Prostate gland (tissue), 2 donors: ENCODE measurements around the gene MLLT1. TPM values are rescaled to one million over a fixed set of nuclear protein-coding genes. Genes with fewer than 3 reads are reported as not detected.

Experiments used
- DNase-seq: peaks from one replicate; pipeline ENCODE4 v3.0.0-alpha.2; 2019; ENCODE audit warnings: low spot score
- H3K27ac ChIP-seq, 2 donors: fragments of 200-600 bp; sonication (generic); 2 replicates each; pipeline ENCODE4 v1.5.1; 2017 to 2019
- H3K27me3 ChIP-seq: fragments of 200-600 bp; sonication (generic); replicated peaks from 2 replicates; pipeline ENCODE4 v1.5.1; 2019; ENCODE audit not compliant: insufficient read depth
- H3K36me3 ChIP-seq, 2 donors: fragments of 200-600 bp; sonication (generic); 1 replicate in 1 of 2; 2 replicates in 1 of 2; pipeline versions ENCODE4 v1.5.1 to v1.8.1; 2017 to 2019
- H3K4me1 ChIP-seq: fragments of 200-600 bp; sonication (generic); replicated peaks from 2 replicates; pipeline ENCODE4 v1.5.1; 2019
- H3K4me3 ChIP-seq, 2 donors: fragments of 200-600 bp; sonication (generic); 2 replicates each; pipeline ENCODE4 v1.5.1; 2017 to 2019
- H3K9me3 ChIP-seq: fragments of 200-600 bp; sonication (generic); 2 replicates; pipeline ENCODE4 v1.5.1; 2017
- CTCF ChIP-seq, 4 experiments: fragments of 200-600 bp in 2 of 4; fragments of 450-650 bp in 2 of 4; sonication (generic) in 2 of 4; IDR thresholded peaks; 1 replicate in 3 of 4; 2 replicates in 1 of 4; pipeline ENCODE4 v1.5.1; 2016 to 2019; ENCODE audit warnings: antibody characterized with exemption in 4 of 4, mild to moderate bottlenecking in 2 of 4, moderate library complexity in 2 of 4
- POLR2A ChIP-seq: fragments of 450-650 bp; IDR thresholded peaks from one replicate; pipeline ENCODE4 v1.6.1; 2016; ENCODE audit warnings: antibody characterized with exemption, mild to moderate bottlenecking
- POLR2AphosphoS5 ChIP-seq: sonication (generic); formaldehyde crosslinking; IDR thresholded peaks from one replicate; pipeline ENCODE4 v1.6.1; 2017; ENCODE audit warnings: antibody characterized with exemption
- WGBS: methylation state at CpG from one replicate; pipeline ENCODE4 v1.1.5; 2018; 5-methylcytosine and 5-hydroxymethylcytosine counted together
- intact Hi-C: fragments of 100-400 bp; cut with DNase I; formaldehyde crosslinking; loops from one replicate; pipeline ENCODE4 v1.14.2; 2022
- total RNA-seq, 2 donors: library from RNA; depleted of rRNA; stranded (reverse); fragments of >200 nt; gene quantifications; one replicate each; pipeline ENCODE4 v1.1.0, GENCODE V29; 2016

The MLLT1 gene
- total RNA-seq, 2 donors from 2014 or later: 39.9 to 41.4 TPM

- no peak for TF ChIP-seq POLR2A
- TF ChIP-seq POLR2AphosphoS5: no peak
- TF ChIP-seq CTCF (IDR thresholded peaks at IDR 0.05): no peak
- H3K36me3 ChIP-seq: peaks cover 5 to 6% of the 10 kb centered on the region in 2 donors
- 46% methylated on average over 21 of the region's 21 CpGs for WGBS
- H3K4me3 ChIP-seq: no peak overlapping the region
- no peaks in the 10 kb centered on the region for H3K27me3 ChIP-seq
- intact Hi-C loops: loop anchor here (5.0 kb wide), 1 partner anchor 38 kb away; no protein-coding TSS in a partner anchor
- H3K4me1 ChIP-seq: peaks cover 43% of the 10 kb centered on the region
- no peaks in the 10 kb centered on the region for H3K9me3 ChIP-seq
- peak overlapping the region; percentile 60 to 67 for H3K27ac ChIP-seq
- no peak for DNase-seq
These were observed 45.8 kb downstream of the MLLT1 start for GRCh38 chr19:6233827-6234511.

DNA sequence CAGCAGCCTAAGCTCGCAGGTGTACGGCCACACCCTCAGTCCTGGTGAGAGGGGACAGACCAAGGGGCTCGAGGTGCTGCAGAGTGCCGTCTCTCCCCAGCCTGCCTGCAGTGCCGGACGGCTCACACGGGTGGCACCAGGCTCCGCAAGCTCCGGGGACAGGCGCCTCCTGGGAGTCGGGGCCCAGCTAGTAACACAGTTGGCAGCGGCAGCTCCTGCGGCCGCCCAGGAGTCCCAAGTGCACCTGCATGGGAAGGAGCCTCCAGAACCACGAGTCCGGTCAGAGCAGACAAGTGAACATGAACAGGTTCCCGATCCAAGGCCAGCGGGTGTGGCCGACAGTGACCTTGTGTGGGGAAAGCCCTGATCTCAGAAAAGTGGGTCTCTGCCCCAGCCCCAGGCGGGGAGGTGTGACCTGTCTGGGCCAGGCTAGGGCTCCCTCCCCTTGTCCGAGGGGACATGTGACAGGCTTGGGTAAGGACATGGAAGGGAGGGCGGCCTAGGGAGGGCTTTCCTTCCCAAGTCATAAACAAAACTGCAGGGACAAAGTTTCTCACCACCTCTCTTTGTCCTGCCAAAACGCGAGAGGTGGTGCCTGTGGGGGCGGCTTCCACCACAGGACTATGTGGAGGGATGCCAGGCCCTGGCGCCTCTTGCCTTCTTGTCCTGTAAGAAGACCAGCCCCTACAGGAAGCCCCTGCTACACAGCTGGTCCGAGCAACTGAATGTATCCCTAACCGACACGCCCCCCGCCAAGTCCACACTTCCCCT, 46.5 kb downstream of the MLLT1 start:
- WGBS: 27% methylated on average over 30 of the region's 30 CpGs
- H3K9me3 ChIP-seq: no peaks in the 10 kb centered on the region
- peak overlapping the region; percentile 60 to 67 for H3K27ac ChIP-seq
- TF ChIP-seq POLR2AphosphoS5 (peak; percentile 71), CTCF (IDR thresholded peaks at IDR 0.05) (no peak)
- H3K27me3 ChIP-seq: no peaks in the 10 kb centered on the region
- no peak overlapping the region for H3K4me3 ChIP-seq
- intact Hi-C loops: loop anchor here (5.0 kb wide), 1 partner anchor 39 kb away; no protein-coding TSS in a partner anchor
- peaks cover 39% of the 10 kb centered on the region for H3K4me1 ChIP-seq
- peaks cover 5 to 6% of the 10 kb centered on the region in 2 donors for H3K36me3 ChIP-seq
- peak; percentile 60 for DNase-seq

- intact Hi-C loops: loop anchor here (5.0 kb wide), 1 partner anchor 40 kb away; no protein-coding TSS in a partner anchor
- no peaks in the 10 kb centered on the region for H3K9me3 ChIP-seq
- TF ChIP-seq POLR2A (no peak), POLR2AphosphoS5 (no peak)
- WGBS: 32% methylated on average over 11 of the region's 11 CpGs
- DNase-seq: no peak
- H3K36me3 ChIP-seq: peaks cover 5 to 6% of the 10 kb centered on the region in 2 donors
- H3K27ac ChIP-seq: peak overlapping the region; percentile 60 to 67
- H3K4me1 ChIP-seq: peaks cover 34% of the 10 kb centered on the region
- no peak overlapping the region for H3K4me3 ChIP-seq
- no peaks in the 10 kb centered on the region for H3K27me3 ChIP-seq
These were observed 47.1 kb downstream of the MLLT1 start for GRCh38 chr19:6232601-6233055.

DNA sequence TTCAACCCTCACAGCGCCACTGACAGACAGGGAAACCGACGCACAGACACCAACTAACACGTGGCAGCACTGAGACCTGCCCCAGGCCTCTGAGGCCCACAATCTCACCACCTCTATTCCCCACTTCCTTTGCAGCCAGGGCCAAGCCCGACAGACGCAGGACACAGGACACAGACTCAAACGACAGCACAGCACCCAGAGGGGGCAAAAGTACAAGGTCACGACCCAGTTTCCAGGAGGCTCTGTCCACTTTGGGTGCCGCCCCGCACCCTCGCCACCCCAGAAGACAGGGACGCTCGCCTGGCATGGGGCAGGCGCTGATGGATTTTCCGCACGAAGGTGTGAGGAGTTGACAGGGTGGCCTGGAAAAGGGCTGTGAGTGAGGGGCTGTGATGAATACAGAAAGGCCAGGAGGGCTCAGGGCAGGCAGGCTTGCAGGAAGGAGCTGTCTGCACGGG, 48.8 kb downstream of the MLLT1 start:
- no peak overlapping the region for H3K4me3 ChIP-seq
- H3K9me3 ChIP-seq: no peaks in the 10 kb centered on the region
- WGBS: 92% methylated on average over 17 of the region's 17 CpGs
- no peak overlapping the region for H3K27ac ChIP-seq
- H3K36me3 ChIP-seq: peaks cover 5 to 6% of the 10 kb centered on the region in 2 donors
- no peak for DNase-seq
- intact Hi-C loops: loop anchor here (5.0 kb wide), 1 partner anchor 41 kb away; no protein-coding TSS in a partner anchor
- H3K4me1 ChIP-seq: peaks cover 31% of the 10 kb centered on the region
- no peaks in the 10 kb centered on the region for H3K27me3 ChIP-seq
- TF ChIP-seq POLR2AphosphoS5 (no peak), POLR2A (no peak), CTCF (IDR thresholded peaks at IDR 0.05) (no peak)
